SU-DHL-6 (cell line): ENCODE measurements around the gene ZNF804A.

Experiments
- CTCF ChIP-seq: fragments of 200-600 bp; sonication (generic); IDR thresholded peaks from one replicate; pipeline ENCODE4 v1.5.1; 2017; ENCODE audit warnings: antibody characterized with exemption, mild to moderate bottlenecking, low read length, moderate library complexity; ENCODE audit not compliant: insufficient read depth, poor library complexity, severe bottlenecking
- EZH2phosphoT487 ChIP-seq: fragments of 200-600 bp; sonication (generic), shearing (Covaris generic); conservative IDR thresholded peaks from 2 replicates; pipeline ENCODE4 v1.6.1; 2018; ENCODE audit warnings: mild to moderate bottlenecking, antibody characterized with exemption, low read length, moderate library complexity, mixed read lengths

- TF ChIP-seq CTCF (no peak), EZH2phosphoT487 (no peak)
These were observed 22.0 kb downstream of the ZNF804A start for GRCh38 chr2:184620367-184620766.
